Measurements from ENCODE around the gene RBM47.

DNA sequence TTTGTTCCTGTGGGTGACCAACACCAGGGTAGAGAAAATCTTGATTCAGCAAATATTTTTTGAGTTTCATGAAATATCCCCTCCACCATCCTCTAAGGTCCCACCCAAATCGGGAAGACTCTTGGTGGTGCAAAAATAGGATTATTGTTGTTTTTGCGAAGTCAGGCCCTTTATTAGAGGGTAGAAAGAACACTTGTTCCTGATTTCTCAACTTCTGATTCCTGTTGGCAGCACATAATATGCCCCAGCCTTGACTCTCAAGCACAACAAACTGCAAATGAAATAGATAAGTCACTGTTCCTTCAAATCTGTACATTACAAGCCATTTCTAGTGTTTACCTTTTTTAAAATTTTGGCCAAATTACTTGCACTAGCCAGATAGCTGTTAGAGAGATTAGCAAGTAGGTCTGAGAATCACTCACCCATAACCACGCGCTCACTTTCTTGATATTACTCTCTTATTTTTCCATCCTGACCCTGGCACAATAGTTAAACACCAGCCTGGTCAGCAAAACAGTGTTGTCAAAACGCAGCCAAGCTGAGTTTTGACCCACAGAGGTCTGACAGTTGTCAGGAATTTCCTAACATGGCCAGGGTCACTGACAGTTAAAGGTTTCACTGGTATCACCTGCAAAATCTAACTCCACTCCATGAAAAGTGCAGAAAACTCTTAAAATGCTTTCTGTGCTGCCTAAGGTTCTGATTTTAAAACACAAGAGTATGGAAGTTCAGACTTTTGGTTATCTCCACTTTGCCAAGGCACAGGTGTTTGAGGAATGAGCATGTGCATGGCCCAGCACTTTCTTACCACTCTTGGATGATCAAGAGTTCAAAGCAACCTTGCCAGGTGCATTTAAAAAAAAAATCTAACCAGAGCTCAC, 69.8 kb downstream of the RBM47 start:
- TF ChIP-seq, protein P1, sequence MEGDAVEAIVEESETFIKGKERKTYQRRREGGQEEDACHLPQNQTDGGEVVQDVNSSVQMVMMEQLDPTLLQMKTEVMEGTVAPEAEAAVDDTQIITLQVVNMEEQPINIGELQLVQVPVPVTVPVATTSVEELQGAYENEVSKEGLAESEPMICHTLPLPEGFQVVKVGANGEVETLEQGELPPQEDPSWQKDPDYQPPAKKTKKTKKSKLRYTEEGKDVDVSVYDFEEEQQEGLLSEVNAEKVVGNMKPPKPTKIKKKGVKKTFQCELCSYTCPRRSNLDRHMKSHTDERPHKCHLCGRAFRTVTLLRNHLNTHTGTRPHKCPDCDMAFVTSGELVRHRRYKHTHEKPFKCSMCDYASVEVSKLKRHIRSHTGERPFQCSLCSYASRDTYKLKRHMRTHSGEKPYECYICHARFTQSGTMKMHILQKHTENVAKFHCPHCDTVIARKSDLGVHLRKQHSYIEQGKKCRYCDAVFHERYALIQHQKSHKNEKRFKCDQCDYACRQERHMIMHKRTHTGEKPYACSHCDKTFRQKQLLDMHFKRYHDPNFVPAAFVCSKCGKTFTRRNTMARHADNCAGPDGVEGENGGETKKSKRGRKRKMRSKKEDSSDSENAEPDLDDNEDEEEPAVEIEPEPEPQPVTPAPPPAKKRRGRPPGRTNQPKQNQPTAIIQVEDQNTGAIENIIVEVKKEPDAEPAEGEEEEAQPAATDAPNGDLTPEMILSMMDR (IDR thresholded peaks at IDR 0.05; ENCODE audit: low read depth, low read length): no peak
- TF ChIP-seq EZH2phosphoT487 (IDR thresholded peaks at IDR 0.05; ENCODE audit: low read depth): no peak
